ENCODE results near the gene RIC1.

DNA sequence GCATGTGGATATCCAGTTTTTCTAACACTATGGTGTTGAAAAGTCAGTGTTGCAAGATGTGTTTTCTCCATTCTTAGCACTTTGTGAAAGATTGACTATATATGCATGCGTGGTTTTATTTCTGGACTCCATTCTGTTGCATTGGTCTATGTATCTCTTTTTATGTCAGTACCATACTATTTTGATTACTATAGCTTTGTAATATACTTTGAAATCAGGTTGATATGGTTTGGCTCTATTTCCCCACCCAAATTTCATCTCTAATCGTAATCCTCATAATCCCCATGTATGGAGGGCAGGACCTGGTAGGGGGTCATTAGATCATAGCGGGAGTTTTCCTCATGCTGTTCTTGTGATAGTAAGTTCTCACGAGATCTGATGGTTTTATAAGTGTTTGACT lies 6.5 kb downstream of the RIC1 start:
- TF ChIP-seq POLR2AphosphoS5 (IDR thresholded peaks at IDR 0.05; ENCODE audit: low read depth, low read length) (no peak), TAF1 (IDR thresholded peaks at IDR 0.05; ENCODE audit: borderline replicate concordance, insufficient read depth, low read length) (no peak)

Measured in PFSK-1 (cell line).